ENCODE results near the gene MAPK7.

MAPK7 gene

GRCh38 chr17:19392303-19392702, 14.0 kb downstream of the MAPK7 start:
- in situ Hi-C loops (cut with HindIII; ENCODE audit: low sequenced_read_pairs): no loop called here

DNA sequence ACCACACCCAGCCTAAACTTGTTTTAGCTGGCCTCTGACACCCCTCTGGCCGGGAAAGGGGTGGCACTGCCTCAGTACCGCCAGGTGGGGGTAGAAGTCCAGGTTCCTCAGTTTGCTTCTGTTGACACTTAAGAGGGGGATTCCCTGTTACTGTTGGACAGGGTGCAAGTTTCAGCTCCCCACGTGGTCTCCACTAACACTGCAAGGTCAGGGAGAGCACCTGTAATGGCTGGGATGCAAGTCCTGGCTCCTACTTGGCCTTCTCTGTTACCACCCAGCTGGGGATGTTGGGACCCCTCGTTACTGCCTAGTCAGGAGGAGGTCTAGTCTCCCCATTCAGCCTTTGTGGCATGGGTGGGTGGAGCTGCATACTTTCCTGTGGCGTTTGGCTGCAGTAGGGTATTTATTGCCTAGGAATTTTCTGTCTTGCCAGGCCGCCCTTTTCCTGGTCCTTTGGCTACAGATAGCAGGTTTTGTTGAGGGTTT, 19.3 kb downstream of the MAPK7 start:
- in situ Hi-C loops (cut with HindIII; ENCODE audit: low sequenced_read_pairs): no loop called here

GRCh38 chr17:19398301-19399181, 20.2 kb downstream of the MAPK7 start:
- in situ Hi-C loops (cut with HindIII; ENCODE audit: low sequenced_read_pairs): no loop called here

DNA sequence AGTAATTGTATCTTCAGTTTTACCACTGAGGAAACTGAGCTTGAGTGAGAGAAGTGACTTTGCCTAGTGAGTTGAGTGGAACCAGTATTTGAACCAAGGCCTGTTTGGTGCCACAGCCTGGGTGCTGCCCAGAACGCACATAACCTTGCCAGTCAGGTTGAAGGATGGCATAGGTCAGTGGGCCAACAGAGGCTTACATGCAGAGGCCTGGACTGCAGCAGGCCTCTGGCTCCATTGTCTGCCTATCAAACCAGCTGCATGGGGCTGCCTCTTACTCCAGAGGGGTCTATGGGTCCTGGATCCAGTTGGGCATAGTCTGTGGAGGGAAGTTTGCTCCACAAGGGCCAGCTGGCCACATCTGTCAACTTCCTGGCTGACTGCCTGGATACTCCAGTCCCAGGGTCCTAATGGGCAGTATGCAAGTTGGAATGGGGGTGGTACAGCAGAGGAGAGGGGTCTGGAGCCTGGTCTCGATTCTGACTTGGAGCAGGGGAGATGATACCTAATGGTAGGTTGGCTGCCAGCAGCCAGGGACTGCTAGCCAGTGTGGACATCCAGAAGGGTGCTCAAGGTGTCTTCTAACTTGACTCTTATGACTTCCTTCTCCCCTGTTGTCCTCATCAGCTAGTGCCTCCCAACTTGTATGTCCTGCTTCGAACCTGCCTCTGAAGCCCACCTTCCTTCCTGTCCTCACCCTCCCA, 21.6 kb downstream of the MAPK7 start:
- in situ Hi-C loops (cut with HindIII; ENCODE audit: low sequenced_read_pairs): no loop called here

GRCh38 chr17:19401321-19402010, 23.2 kb downstream of the MAPK7 start:
- in situ Hi-C loops (cut with HindIII; ENCODE audit: low sequenced_read_pairs): no loop called here

DNA sequence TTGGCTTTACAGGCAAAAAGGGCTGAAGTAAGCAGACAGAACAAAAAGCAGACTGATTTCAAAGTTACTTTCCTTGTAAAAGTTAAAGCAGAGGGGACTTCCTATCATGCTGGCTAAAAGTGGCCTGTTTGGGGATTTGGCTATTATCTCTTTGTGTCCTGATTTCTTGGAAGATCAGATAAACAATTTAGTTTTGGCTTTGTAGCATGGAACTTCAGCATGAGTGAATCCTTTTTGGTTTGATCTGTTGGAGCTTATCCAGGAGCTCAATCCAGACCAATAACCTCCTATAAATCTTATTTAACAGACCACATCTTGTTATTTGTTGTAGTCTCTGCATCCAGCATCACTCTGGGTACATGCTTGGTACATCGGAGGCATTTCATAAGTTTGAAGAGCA, 23.9 kb downstream of the MAPK7 start:
- in situ Hi-C loops (cut with HindIII; ENCODE audit: low sequenced_read_pairs): no loop called here

DNA sequence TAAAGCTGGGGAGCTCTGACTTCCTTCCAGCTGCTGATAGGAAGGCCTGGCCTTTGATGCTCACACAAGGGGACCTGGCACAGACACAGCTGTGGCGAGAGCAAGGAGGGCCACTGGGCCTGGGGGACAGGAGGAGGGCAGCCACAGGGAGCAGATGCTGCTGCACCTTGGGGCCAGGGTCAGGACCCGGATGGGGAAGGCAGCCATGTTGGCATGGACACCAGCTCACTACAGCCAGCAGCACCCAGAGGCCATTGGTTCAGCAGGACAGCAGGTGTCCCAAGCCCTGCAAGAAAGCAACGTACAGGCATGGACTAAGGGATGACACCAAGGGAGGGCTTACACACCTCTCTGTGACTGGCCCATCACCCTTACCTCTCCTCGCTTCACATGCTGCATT, 24.7 kb downstream of the MAPK7 start:
- in situ Hi-C loops (cut with HindIII; ENCODE audit: low sequenced_read_pairs): no loop called here

GRCh38 chr17:19404264-19404663, 26.0 kb downstream of the MAPK7 start:
- in situ Hi-C loops (cut with HindIII; ENCODE audit: low sequenced_read_pairs): no loop called here

DNA sequence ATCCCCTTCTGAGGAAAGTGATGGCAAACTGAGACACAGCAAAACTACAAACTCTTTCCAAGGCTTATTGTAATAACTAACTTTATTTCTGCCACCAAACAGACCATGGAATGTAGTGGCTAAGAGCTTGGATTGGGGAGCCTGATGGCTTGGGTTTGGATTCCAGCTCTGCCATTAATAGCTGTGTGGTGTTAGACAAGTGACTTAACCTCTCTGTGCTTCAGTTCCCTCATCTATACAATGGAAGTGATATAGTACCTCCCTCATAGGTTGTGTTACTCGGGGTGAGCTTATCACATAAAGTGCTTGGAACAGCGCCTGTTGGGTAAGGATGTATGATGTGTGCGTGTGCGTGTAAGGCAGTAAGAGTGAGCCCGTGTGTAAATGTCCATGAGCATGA, 26.8 kb downstream of the MAPK7 start:
- in situ Hi-C loops (cut with HindIII; ENCODE audit: low sequenced_read_pairs): no loop called here

DNA sequence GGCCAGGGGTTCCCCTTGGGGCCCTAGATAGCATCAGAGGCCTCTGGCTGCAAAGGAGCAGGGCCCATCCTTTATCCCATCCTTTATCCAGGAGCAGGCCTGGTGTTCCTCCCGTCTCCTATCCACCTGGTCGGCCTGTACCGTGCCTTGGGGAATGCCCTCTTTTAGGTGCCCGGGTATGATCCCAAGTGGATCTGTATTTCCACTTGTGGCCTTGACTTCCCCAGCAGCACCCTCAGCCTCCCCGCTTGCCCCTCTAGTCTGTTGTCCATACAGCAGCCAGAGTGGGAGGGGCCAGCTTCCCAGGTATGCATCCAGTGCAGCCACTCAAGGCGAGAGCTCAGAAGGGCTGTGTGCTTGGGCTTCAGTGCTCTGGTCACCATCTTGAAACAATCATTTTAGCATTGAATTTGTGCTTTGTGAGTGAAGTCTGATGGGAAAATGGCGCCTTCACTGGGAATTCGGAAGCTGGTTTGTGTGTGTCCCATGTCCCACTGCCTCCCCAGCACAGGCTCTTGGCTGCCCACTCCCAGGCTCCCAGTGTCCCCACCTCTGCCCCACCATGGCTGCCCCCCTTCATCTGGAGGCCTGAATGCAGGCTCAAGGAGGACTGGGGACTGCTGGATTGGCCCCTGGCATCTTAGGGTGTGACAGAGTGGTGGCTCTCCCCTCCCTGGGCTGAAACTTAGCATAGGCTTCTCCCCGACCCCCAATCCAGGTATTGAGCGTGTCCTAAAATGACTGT, 29.5 kb downstream of the MAPK7 start:
- in situ Hi-C loops (cut with HindIII; ENCODE audit: low sequenced_read_pairs): no loop called here

- in situ Hi-C loops (cut with HindIII; ENCODE audit: low sequenced_read_pairs): no loop called here
These were observed 30.0 kb downstream of the MAPK7 start for GRCh38 chr17:19408346-19408710.

DNA sequence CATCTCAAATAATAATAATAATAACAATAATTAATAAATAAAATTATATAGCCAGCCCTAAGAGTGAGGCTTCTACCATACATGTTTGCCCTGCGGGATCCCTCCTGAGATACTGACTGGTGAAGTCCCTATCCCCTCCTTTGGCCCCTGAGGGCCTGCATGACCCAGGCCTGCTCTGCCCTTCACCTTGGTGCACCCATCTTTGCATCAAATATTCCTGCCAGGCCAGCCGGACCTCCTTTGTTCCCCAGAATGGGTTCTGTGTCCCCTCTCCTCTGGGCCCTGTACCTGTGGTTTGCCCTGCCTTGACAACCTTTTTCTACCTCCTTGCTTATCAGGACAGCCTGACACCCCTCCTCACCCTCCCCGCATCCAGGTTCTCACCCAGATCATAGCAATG, 30.8 kb downstream of the MAPK7 start:
- in situ Hi-C loops (cut with HindIII; ENCODE audit: low sequenced_read_pairs): no loop called here

GRCh38 chr17:19409509-19409908, 31.2 kb downstream of the MAPK7 start:
- in situ Hi-C loops (cut with HindIII; ENCODE audit: low sequenced_read_pairs): no loop called here

- in situ Hi-C loops (cut with HindIII; ENCODE audit: low sequenced_read_pairs): no loop called here
These were observed 31.8 kb downstream of the MAPK7 start for GRCh38 chr17:19410091-19410490.

DNA sequence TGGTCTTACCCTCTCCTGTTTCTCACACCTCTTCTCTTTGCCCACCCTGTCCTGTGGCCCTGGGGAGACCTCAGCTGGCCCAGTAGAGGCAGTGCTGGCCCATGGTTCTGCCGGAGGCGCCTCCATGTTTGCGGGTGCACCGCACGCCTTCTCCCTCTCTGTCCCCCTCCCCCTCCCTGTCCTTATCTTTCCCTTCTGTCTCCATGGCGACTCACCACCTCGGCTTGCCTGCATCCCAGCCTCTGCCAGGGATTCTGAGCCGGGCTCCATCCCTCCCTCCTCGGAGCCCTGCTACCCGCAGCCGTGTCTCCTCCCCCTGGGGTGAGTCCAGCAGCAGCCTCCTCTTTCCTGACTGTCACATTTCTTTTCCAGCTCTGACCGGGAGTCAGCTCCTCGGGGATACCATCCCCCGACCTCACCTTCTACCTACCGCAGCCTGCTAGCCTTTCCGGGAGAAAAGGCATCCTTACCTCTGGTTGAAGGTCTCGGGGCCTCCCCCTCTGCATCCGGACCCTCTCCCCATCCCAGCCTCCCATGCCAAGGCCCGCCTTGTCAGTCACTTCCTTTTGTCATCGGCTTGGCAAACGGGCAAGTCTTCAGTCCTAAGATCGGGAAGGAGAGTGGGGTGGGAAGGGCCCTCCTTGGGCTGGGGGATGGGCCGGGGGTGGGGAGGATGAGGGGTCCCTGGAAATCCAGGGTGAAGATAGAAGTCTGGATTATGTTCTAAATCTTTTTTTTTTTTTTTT, 32.8 kb downstream of the MAPK7 start, which contains the start of gene RNF112:
Gene RNF112, plus strand, starts transcription at position 358 of the 746 bp plus-strand sequence. Its CDS starts 177 bp downstream, at position 535.
- in situ Hi-C loops (cut with HindIII; ENCODE audit: low sequenced_read_pairs): no loop called here

DNA sequence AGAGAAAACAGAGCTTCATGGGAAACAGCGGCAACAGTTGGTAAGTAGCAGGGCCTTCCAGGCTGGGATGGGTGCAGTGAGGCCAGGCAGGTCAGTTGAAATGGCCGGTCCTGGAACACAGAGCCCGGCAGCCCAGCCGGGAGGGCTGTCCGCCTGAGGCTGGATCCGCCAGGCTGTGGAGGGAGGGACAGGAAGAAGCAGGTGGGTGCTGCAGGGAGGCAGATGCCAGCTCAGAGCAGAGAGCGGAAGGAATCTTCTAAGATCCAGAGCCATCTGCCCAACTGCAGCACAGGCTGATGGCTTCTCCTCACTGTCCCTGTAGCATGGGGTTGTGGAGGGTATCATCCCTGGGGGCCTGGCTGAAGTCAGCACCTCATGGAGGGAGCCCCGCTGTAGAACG, 33.3 kb downstream of the MAPK7 start:
- in situ Hi-C loops (cut with HindIII; ENCODE audit: low sequenced_read_pairs): no loop called here

DNA sequence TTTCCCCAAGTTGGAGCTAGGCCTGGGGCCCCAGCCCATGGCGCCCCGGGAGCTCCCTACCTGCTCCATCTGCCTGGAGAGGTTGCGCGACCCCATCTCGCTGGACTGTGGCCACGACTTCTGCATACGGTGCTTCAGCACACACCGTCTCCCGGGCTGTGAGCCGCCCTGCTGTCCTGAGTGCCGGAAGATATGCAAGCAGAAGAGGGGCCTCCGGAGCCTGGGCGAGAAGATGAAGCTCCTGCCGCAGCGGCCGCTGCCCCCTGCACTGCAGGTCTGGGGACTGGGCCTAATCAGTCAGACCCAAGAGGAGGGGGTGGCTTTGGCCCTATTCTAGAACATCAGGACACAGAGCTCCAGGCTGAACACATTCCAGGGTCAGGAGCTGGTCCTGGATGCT, 34.2 kb downstream of the MAPK7 start:
- in situ Hi-C loops (cut with HindIII; ENCODE audit: low sequenced_read_pairs): no loop called here

- in situ Hi-C loops (cut with HindIII; ENCODE audit: low sequenced_read_pairs): no loop called here
These were observed 34.7 kb downstream of the MAPK7 start for GRCh38 chr17:19412984-19413383.

DNA sequence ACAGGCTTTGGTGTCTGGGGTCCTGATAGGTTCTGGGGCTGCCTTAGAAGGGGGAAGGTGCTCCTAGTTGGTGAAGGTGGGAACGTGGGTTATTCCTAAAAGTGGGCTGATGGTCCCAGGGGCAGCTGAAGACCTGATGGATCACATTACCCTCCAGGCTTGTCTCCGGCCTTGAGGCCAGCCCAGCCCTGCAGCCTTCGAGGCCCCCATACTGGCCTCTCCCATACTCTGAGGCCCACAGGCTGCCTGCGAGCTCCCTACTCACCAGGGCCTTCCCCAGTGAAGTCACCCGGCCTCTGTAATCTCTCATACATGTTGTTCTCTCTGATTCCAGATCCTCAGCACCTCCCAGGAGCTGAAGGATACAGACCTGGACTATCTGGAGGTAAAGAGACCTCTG, 35.5 kb downstream of the MAPK7 start:
- in situ Hi-C loops (cut with HindIII; ENCODE audit: low sequenced_read_pairs): no loop called here
